Adrenal gland (tissue), 12 donors: ENCODE data around the gene THSD4. TPM values are rescaled to one million over a fixed set of nuclear protein-coding genes. Genes with fewer than 3 reads are reported as not detected.

Experiments used
- DNase-seq, 7 donors: peaks; one replicate each; pipeline ENCODE4 v3.0.0-alpha.2; 2019 to 2020
- H3K27ac ChIP-seq, 5 donors: fragments of 200-600 bp; sonication (generic) in 4 of 5; 1 replicate in 3 of 5; 2 replicates in 2 of 5; pipeline versions ENCODE4 v1.5.1 to v1.8.0; 2016 to 2020; ENCODE audit warnings: mild to moderate bottlenecking in 1 of 5
- H3K27me3 ChIP-seq: fragments of 200-600 bp; 2 replicates; pipeline ENCODE4 v1.8.0; 2021
- H3K36me3 ChIP-seq, 2 donors: fragments of 200-600 bp; replicated peaks in 1 of 2; 1 replicate in 1 of 2; 2 replicates in 1 of 2; pipeline versions ENCODE4 v1.5.1 to v1.8.0; 2018 to 2022
- H3K4me1 ChIP-seq, 2 donors: fragments of 200-600 bp; replicated peaks in 1 of 2; 1 replicate in 1 of 2; 2 replicates in 1 of 2; pipeline versions ENCODE4 v1.5.1 to v1.8.0; 2018 to 2021
- H3K4me3 ChIP-seq, 4 donors: fragments of 200-600 bp; sonication (generic) in 3 of 4; one replicate each; pipeline ENCODE4 v1.5.1; 2016 to 2018
- H3K9me3 ChIP-seq, 3 donors: fragments of 200-600 bp; sonication (generic) in 1 of 3; replicated peaks in 1 of 3; 1 replicate in 2 of 3; 2 replicates in 1 of 3; pipeline versions ENCODE4 v1.5.1 to v1.8.0; 2016 to 2021
- POLR2A ChIP-seq, 2 donors: fragments of 450-650 bp; IDR thresholded peaks; one replicate each; pipeline ENCODE4 v1.6.1; 2017; ENCODE audit warnings: antibody characterized with exemption in 2 of 2, mild to moderate bottlenecking in 2 of 2, moderate library complexity in 1 of 2
- WGBS, 4 donors: extraction: QIAGEN DNeasy Blood & Tissue Kit in 2 of 4; methylation state at CpG; one replicate each; pipeline versions ENCODE4 v1.1.5 to v1.1.7; 2013 to 2017; 5-methylcytosine and 5-hydroxymethylcytosine counted together
- intact Hi-C, 2 donors: fragments of 100-400 bp; cut with DNase I; formaldehyde crosslinking; loops; one replicate each; pipeline versions ENCODE4 v1.14.1 to v1.15.0; 2022 to 2023
- polyA plus RNA-seq, 3 donors: library from polyadenylated mRNA; stranded (reverse); fragments of 200-250 nt in 2 of 3; fragments of 350-450 nt in 1 of 3; fragmentation: Illumina TruSeq in 1 of 3; extraction: RNeasy Lipid Tissue Mini Kit (QIAGEN cat#74804) in 1 of 3; gene quantifications; one replicate each; pipeline ENCODE4 v1.2.3, GENCODE V29; 2013 to 2014
- total RNA-seq, 9 donors: library from RNA; depleted of rRNA in 4 of 9; stranded (reverse); fragments of >200 nt in 4 of 9; fragments of 120-200 nt in 1 of 9; fragmentation: NEBNext Ultra II Directional in 1 of 9; extraction: Animal tissue kit (Norgen Biotek cat#: 25700) in 1 of 9; gene quantifications; one replicate each; pipeline versions ENCODE4 v1.1.0 to v1.2.4, GENCODE V29; 2013 to 2023
- TF ChIP-seq, protein P1 (sequence below), 6 experiments: fragments of 450-650 bp in 4 of 6; fragments of 200-600 bp in 2 of 6; sonication (generic) in 1 of 6; IDR thresholded peaks; 1 replicate in 5 of 6; 2 replicates in 1 of 6; pipeline versions ENCODE4 v1.5.1 to v1.8.0; 2016 to 2021; ENCODE audit warnings: antibody characterized with exemption in 6 of 6, mild to moderate bottlenecking in 2 of 6, moderate library complexity in 1 of 6
- donor health status: healthy with polysubstance abuse.
- donor health status: Bipolar disorder and iron deficiency.
- donor health status: DM: yes; HTN: yes; CAD: no.
- donor health status: DM: no; HTN: no; CAD: no.
- donor health status: DM: no; HTN: no; CAD: no.
- donor health status: DM: yes; HTN: yes; CAD: no.

Gene THSD4
- total and polyA plus RNA-seq, 12 donors, result 5.3 to 53.2 (median 23.2) TPM

DNA sequence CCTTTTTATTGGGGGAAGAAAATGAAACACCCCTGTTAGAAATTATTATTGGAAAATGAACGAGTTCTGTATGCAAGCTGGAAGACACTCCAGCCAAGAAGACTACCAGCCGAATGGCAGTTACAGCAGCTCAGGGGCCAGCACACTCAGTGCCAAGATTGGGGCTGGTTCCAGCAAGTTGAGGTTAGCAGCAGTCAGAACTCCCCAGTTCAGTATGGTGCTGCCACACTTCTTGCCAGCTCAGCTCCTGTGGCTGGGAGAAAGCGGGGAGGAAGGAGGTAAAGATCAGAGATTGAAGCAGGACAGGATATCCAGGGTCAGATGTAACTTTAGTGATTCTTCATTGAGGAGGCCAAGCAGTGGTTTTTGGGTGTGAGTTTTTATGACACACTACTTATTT, 414.8 kb downstream of the THSD4 start:
- H3K27me3 ChIP-seq, result no peaks in the 10 kb centered on the region
- 60 to 92% (median 83%) methylated on average over 3 of the region's 3 CpGs for WGBS, 4 donors
- intact Hi-C loops, result loop anchor here in 1 of 2 donors (10.0 kb wide), 1 partner anchor 65 kb away; no protein-coding TSS in a partner anchor
- peaks cover 4 to 20% of the 10 kb centered on the region in 2 donors for H3K4me1 ChIP-seq
- H3K36me3 ChIP-seq, result no peaks in the 10 kb centered on the region
- no peak overlapping the region for H3K27ac ChIP-seq
- no peak for DNase-seq
- H3K9me3 ChIP-seq, result no peaks in the 10 kb centered on the region
- no peak overlapping the region for H3K4me3 ChIP-seq
- TF ChIP-seq POLR2A (IDR thresholded peaks at IDR 0.05), result no peak
- TF ChIP-seq, protein P1, sequence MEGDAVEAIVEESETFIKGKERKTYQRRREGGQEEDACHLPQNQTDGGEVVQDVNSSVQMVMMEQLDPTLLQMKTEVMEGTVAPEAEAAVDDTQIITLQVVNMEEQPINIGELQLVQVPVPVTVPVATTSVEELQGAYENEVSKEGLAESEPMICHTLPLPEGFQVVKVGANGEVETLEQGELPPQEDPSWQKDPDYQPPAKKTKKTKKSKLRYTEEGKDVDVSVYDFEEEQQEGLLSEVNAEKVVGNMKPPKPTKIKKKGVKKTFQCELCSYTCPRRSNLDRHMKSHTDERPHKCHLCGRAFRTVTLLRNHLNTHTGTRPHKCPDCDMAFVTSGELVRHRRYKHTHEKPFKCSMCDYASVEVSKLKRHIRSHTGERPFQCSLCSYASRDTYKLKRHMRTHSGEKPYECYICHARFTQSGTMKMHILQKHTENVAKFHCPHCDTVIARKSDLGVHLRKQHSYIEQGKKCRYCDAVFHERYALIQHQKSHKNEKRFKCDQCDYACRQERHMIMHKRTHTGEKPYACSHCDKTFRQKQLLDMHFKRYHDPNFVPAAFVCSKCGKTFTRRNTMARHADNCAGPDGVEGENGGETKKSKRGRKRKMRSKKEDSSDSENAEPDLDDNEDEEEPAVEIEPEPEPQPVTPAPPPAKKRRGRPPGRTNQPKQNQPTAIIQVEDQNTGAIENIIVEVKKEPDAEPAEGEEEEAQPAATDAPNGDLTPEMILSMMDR (IDR thresholded peaks at IDR 0.05), result no peak

DNA sequence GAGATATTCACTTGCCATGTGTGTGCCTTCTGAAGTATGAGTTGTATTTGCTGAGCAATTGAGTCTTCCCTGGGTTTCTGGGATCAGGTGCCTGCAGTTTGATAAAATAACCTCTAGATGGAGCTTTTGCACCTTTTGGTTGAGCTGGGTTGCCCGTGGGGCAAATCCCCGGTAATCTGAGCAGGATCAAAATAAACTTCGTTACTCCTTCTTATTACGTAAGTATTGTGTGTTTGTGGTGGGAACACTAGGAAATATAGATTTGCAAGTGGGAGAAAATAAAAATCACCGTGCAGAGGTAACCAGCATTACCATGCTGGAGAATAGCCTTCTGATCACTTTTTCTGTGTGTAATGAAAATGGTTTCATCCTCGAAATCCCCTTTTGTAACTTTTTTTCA, 417.7 kb downstream of the THSD4 start:
- TF ChIP-seq, protein P1 (IDR thresholded peaks at IDR 0.05), result peak in 5 of 6 experiments; percentile 29 to 59 (median 42)
- no peak for TF ChIP-seq POLR2A (IDR thresholded peaks at IDR 0.05)
- H3K9me3 ChIP-seq, result no peaks in the 10 kb centered on the region
- H3K27ac ChIP-seq, result no peak overlapping the region
- 78 to 82% (median 80%) methylated on average over 6 of the region's 6 CpGs for WGBS, 4 donors
- no peaks in the 10 kb centered on the region for H3K27me3 ChIP-seq
- no peak overlapping the region for H3K4me3 ChIP-seq
- H3K4me1 ChIP-seq, result no peaks in the 10 kb centered on the region
- H3K36me3 ChIP-seq, result no peaks in the 10 kb centered on the region
- DNase-seq, result peak in 1 of 7 donors; percentile 32
- intact Hi-C loops, result loop anchor here in 1 of 2 donors (10.0 kb wide), 1 partner anchor 62 kb away; no protein-coding TSS in a partner anchor

DNA sequence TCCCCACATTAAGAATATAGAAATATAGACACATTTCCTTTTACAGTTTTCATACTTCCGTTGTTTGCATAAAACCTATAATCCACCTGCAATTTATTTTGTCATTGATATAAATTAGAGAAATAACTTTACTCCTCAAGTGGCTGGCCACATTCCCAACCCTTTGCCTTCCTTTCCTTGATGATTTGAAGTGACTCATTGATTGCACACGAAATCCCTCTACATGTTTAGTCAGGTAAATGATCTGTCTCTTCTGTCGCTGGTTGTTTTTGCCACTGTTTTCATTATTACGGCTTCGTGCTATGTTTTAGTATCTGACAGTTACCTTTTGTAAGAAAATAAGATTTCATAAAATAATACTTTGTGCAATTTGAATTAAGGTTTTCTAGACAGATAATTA, 422.9 kb downstream of the THSD4 start:
- peak in 2 of 7 donors; percentile 30 to 34 for DNase-seq
- TF ChIP-seq, protein P1 (IDR thresholded peaks at IDR 0.05), result no peak
- TF ChIP-seq POLR2A (IDR thresholded peaks at IDR 0.05), result no peak
- 66 to 74% (median 74%) methylated on average over 5 of the region's 5 CpGs for WGBS, 4 donors
- H3K27me3 ChIP-seq, result no peaks in the 10 kb centered on the region
- intact Hi-C loops, result loop anchor here in 1 of 2 donors (10.0 kb wide), 1 partner anchor 57 kb away; no protein-coding TSS in a partner anchor
- H3K36me3 ChIP-seq, result no peaks in the 10 kb centered on the region
- H3K4me1 ChIP-seq, result no peaks in the 10 kb centered on the region
- no peak overlapping the region for H3K27ac ChIP-seq
- no peak overlapping the region for H3K4me3 ChIP-seq
- H3K9me3 ChIP-seq, result no peaks in the 10 kb centered on the region

DNA sequence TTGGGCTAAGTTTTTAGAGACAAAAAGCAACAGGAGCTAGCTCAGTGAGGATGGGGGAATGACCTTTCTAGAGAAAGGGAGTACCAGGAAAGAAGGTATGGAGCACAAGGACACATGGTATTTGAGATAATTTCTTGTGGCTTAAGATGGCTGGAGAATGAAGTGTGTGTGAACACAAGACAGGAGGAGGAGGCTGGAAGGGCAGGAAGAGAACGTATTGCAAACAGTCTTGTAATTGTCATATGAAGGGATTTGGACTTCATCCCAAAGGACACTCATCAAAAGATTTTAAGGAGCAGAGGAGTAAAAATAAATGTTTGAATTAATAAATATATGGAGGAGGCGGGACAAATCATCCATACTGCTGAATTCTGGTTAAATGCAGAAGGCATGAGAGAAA, 426.5 kb downstream of the THSD4 start:
- Histone ChIP-seq H3K9me3 (no peaks in the 10 kb centered on the region), H3K4me1 (no peaks in the 10 kb centered on the region), H3K36me3 (no peaks in the 10 kb centered on the region), H3K27ac (no peak overlapping the region), H3K27me3 (no peaks in the 10 kb centered on the region), H3K4me3 (no peak overlapping the region)
- no peak for TF ChIP-seq POLR2A (IDR thresholded peaks at IDR 0.05)
- TF ChIP-seq, protein P1 (IDR thresholded peaks at IDR 0.05), result no peak
- intact Hi-C loops, result no loop called here
- WGBS, 4 donors, result 78 to 81% (median 80%) methylated on average over 2 of the region's 2 CpGs
- no peak for DNase-seq
